Stimulated activated CD8-positive, alpha-beta memory T cell treated with anti-CD3 and anti-CD28 coated beads, Interleukin-7, amount 100 ng/mL, for 1 hour (primary cell): Measurements from ENCODE around the gene GJA3.
"Not testable (repeated sequence)": the region's sequence is repeated elsewhere in the genome, so short reads cannot be mapped to it uniquely, and the experiment has no call there.

Source experiments
- DNase-seq, 2 donors: peaks; one replicate each; pipeline ENCODE4 v3.0.0-alpha.2; 2020; ENCODE audit warnings: low read depth in 2 of 2

Gene GJA3

DNA sequence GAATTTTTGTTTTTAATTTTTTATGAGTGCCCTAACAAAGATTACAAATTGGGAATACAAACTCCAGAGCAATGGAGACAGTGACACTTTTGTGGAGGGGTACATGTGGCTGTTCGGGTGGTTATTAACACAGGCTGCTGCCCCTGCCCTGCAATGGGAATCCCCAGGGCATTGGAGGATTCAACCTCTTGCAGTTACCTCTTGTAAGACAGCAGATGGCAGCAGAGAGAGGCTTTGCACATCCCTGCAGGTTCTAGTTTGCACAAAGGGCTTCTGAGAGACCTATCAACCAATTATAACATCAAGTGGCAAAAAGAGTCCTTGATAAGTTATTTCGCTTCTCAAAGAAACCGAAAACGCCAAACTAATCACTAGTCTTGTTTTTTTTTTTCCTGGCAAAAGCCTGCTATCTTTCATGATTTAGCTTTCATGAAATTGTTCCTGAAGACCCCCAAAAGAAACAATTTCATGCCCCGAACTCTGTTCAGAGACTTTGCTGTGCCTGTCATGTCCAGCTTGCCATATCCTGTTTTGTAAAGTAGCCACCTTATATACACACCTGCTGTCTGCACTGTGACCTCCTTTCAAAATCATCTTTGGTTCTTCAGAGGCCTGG is 21.5 kb upstream of the GJA3 start:
- no peak for DNase-seq

DNA sequence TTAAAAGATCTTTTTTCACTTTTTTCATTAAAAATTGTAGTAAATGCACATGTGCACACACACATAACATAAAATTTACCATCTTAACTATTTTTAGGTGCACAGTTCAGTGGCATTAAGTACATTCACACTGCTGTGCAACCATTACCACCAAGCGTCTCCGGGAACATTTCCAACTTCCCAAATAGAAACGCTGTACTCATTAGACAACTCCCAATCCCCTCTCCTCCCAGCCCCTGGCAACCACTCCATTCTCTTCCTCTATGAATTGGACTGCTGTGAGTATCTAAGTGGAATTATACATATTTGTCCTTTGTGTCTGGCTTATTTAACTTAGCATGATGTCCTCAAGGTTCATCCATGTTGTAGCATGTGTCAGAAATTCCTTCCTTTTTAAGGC is 20.3 kb upstream of the GJA3 start:
- no peak for DNase-seq

GRCh38 chr13:20178156-20178555 is 17.3 kb upstream of the GJA3 start:
- no peak for DNase-seq

- DNase-seq, result no peak
These were observed 16.4 kb upstream of the GJA3 start for GRCh38 chr13:20177049-20177831.

- no peak for DNase-seq
These were observed 15.2 kb upstream of the GJA3 start for GRCh38 chr13:20175907-20176652.

GRCh38 chr13:20175406-20175794 is 14.5 kb upstream of the GJA3 start:
- no peak for DNase-seq

DNA sequence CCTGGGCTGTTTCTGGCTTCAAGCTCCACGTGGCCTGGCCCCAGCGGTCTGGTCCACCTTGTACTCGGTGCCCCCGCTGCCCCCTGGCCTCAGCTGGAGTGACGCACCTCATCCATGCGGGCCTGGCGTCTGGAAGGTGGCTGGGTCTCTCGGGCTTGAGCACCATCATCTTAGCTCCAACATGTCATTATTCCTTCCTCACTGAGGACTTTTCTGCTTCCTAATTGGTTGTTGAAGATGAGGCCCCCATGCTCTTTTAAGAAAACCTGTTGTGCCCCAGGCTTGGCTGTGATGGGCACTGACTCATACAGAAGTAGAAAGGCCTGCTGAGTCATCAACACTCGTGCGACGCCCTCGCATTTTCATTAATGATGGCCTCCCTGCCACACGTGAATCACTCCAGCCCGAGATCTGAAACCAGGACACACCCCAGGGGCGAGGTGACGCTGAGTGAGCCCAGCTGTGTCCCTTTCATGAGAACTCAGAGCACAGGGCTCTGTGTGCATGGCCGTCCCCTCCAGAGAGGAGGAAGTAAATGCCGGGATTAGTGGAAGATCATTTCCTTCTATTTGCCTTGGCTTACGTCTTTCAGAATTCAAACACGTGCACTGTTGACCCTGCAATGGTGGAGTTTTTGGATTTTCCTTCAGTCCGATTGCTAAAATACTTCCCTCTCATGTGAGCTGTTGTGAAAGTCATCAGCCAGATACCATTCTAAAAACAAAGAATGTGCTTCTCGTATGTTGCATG is 14.0 kb upstream of the GJA3 start:
- DNase-seq, result peak in 1 of 2 donors; percentile 27

GRCh38 chr13:20173116-20173746 is 12.4 kb upstream of the GJA3 start:
- DNase-seq, result no peak

GRCh38 chr13:20171364-20171763 is 10.5 kb upstream of the GJA3 start:
- DNase-seq, result no peak

GRCh38 chr13:20170921-20171320 is 10.1 kb upstream of the GJA3 start:
- DNase-seq, result no peak

GRCh38 chr13:20168396-20168795 is 7.5 kb upstream of the GJA3 start:
- DNase-seq, result no peak

GRCh38 chr13:20165417-20166257 is 4.8 kb upstream of the GJA3 start:
- no peak for DNase-seq

DNA sequence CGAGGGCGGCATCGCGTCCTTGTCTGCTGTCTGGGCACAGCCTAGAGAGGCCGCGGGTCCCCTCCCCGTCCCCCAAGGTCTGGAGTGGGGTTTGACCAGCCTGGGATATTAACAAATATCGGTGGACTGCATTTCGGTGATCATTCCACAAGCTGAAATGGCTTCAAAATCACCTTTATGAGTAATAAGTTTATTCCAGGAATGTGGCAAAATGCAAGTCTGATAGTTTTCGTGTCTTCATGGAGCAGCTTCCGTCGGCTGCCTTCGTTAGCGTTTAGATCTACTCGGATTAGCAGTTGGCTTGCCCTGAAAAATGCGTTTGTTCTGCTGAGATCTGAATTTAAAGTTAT is 1.1 kb upstream of the GJA3 start:
- DNase-seq, result no peak

DNA sequence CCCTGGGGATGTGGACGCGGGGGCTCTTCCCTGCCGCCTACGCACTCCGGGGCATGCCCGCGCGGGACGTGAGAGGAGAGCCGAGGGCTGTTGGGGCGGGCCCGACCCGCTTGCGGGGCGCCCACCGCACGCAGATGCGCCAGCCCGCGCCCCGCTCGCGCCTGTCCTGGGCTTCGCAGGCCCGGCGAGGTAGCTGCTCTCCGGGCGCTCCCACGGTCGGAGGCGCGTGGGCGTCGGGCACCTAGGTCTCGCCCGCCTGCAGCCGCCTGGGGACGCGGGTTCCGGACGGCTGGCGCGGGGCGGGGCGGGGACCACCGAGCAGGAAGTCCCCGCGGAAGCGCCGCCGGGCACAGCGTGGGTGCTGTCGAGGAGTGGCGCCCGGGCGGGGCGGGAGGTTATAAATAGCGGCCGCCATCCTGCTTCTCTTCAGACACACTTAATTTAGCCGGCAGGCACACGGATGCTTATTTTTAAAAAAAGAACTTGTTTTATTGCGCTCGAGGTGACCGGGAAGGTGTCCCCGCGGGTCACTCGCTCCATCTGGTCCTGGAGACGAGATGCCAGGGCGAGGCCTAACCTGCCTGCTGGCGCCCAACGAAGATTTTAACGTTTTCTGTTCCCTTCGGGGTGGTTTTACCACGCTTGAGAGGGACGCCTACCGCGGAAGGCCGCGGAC is 561 bp upstream of the GJA3 start:
- DNase-seq, result peak in 1 of 2 donors; percentile 33

DNA sequence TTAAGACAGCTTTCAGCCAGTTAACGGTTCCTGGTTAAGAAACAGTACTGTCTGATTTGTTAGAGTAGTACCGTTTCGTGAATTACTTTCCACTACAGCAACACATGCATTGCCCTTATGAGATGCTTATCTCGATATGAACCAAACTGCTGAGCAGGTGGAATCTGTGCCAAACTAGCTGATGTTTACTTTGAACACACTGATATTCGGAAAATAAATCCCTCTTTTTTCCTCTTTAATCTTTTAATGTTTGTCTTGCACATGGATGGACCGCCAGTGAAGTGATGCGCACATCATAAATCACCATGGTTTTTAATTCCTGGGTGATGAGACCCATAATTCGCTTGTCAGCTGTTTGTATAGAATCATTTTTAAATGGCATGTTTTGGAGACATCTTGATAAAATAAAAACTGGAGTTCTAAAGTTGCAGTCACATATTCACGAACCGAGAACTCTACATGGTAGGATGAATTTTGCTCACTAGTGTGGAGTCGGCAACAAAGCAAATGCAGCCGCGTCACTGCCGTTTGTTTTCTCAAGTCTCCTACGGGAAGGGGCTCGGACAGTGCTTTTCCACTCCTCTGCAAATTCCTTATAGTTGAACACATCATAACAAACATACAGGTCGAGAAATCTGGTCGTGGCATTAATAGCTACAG is 1.1 kb downstream of the GJA3 start:
- no peak for DNase-seq

- DNase-seq, result no peak
These were observed 3.6 kb downstream of the GJA3 start for GRCh38 chr13:20157151-20157796.

GRCh38 chr13:20156702-20157101 is 4.2 kb downstream of the GJA3 start:
- DNase-seq, result no peak

DNA sequence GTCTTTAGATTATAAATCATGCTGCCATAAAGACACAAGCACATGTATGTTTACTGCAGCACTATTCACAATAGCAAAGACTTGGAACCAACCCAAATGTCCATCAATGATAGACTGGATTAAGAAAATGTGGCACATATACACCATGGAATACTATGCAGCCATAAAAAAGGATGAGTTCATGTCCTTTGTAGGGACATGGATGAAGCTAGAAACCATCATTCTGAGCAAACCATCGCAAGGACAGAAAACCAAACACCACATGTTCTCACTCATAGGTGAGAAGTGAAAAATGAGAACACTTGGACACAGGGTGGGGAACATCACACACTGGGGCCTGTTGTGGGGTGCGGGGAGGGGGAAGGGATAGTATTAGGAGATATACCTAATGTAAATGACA is 7.6 kb downstream of the GJA3 start:
- DNase-seq, result not testable (repeated sequence)

DNA sequence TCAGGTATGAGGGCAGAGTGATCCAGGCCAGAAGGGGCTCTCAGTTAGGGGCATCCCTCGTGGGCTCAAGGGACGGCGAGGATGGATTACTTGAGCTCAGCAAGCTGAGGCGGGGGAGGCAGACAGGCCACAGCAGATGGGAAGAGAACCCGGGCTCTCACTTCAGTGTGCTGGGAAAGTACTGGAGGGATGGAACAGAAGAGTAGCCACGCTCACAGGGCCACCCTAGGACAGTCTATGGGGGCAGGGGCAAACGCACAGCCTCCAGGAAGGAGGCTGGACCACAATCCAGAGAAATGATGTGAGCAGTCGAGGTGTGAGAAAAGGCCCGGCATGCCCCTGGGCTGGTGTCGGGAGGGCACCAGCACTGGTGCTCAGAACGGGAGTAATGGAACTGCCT is 9.2 kb downstream of the GJA3 start:
- no peak for DNase-seq
